Peyer's patch (tissue), 4 donors: ENCODE measurements around the gene AK9. TPM values are rescaled to one million over a fixed set of nuclear protein-coding genes. Genes with fewer than 3 reads are reported as not detected.
"Not testable (repeated sequence)": the region's sequence is repeated elsewhere in the genome, so short reads cannot be mapped to it uniquely, and the experiment has no call there.

Experiments used
- DNase-seq, 3 donors: peaks; one replicate each; pipeline ENCODE4 v3.0.0-alpha.2; 2017 to 2019
- H3K27ac ChIP-seq, 4 donors: fragments of 200-600 bp; sonication (generic); one replicate each; pipeline ENCODE4 v1.5.1; 2016 to 2019
- H3K27me3 ChIP-seq, 2 donors: fragments of 200-600 bp; sonication (generic); one replicate each; pipeline ENCODE4 v1.5.1; 2019
- H3K36me3 ChIP-seq, 3 donors: fragments of 200-600 bp; sonication (generic); one replicate each; pipeline ENCODE4 v1.5.1; 2016 to 2019
- H3K4me1 ChIP-seq, 4 donors: fragments of 200-600 bp; sonication (generic); one replicate each; pipeline ENCODE4 v1.5.1; 2016 to 2019
- H3K4me3 ChIP-seq, 4 donors: fragments of 200-600 bp; sonication (generic); 1 replicate in 3 of 4; 2 replicates in 1 of 4; pipeline ENCODE4 v1.5.1; 2016 to 2019; ENCODE audit warnings: mild to moderate bottlenecking in 1 of 4
- H3K9me3 ChIP-seq, 4 donors: fragments of 200-600 bp; sonication (generic); one replicate each; pipeline ENCODE4 v1.5.1; 2016 to 2019; ENCODE audit warnings: mild to moderate bottlenecking in 1 of 4
- POLR2A ChIP-seq, 2 donors: fragments of 450-650 bp; IDR thresholded peaks; one replicate each; pipeline ENCODE4 v1.5.1; 2017; ENCODE audit warnings: antibody characterized with exemption in 2 of 2, mild to moderate bottlenecking in 2 of 2, moderate library complexity in 2 of 2
- total RNA-seq, 4 donors: library from RNA; depleted of rRNA; stranded (reverse); fragments of >200 nt; gene quantifications; one replicate each; pipeline ENCODE4 v1.1.0, GENCODE V29; 2016
- TF ChIP-seq, protein P1 (sequence below), 6 experiments: fragments of 450-650 bp in 4 of 6; fragments of 200-600 bp in 2 of 6; sonication (generic) in 1 of 6; IDR thresholded peaks; one replicate each; pipeline ENCODE4 v1.5.1; 2017 to 2019; ENCODE audit warnings: antibody characterized with exemption in 6 of 6, mild to moderate bottlenecking in 3 of 6, moderate library complexity in 1 of 6

AK9 gene
- total RNA-seq, 4 donors from 2014 or later, result 7.9 to 66.0 (median 9.7) TPM

DNA sequence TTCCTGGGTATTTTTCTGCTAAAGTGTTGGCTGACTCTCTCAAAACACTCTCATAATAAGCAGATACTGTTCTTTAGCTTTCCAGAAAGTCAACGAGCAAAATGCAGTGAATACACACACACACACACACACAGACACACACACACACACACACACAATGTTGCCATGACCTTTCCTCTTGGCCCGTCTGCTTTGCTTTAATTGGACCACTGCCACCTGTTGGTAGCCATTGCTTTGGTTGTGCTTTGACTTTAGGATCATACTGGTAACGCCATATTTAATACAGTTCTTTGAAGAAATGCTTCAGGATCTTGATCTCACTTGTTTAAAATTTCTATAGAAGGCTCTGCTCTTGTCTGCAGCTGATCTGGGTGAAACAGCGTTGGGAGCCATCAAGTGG, 4.5 kb upstream of the AK9 start:
- no peaks in the 10 kb centered on the region for H3K9me3 ChIP-seq
- H3K4me1 ChIP-seq, result peaks cover 0 to 16% (median 2%) of the 10 kb centered on the region in 4 donors
- H3K36me3 ChIP-seq, result no peaks in the 10 kb centered on the region
- H3K4me3 ChIP-seq, result no peak overlapping the region
- H3K27me3 ChIP-seq, result no peaks in the 10 kb centered on the region
- DNase-seq, result no peak
- H3K27ac ChIP-seq, result no peak overlapping the region
- TF ChIP-seq, protein P1, sequence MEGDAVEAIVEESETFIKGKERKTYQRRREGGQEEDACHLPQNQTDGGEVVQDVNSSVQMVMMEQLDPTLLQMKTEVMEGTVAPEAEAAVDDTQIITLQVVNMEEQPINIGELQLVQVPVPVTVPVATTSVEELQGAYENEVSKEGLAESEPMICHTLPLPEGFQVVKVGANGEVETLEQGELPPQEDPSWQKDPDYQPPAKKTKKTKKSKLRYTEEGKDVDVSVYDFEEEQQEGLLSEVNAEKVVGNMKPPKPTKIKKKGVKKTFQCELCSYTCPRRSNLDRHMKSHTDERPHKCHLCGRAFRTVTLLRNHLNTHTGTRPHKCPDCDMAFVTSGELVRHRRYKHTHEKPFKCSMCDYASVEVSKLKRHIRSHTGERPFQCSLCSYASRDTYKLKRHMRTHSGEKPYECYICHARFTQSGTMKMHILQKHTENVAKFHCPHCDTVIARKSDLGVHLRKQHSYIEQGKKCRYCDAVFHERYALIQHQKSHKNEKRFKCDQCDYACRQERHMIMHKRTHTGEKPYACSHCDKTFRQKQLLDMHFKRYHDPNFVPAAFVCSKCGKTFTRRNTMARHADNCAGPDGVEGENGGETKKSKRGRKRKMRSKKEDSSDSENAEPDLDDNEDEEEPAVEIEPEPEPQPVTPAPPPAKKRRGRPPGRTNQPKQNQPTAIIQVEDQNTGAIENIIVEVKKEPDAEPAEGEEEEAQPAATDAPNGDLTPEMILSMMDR (IDR thresholded peaks at IDR 0.05), result peak in 3 of 6 experiments; percentile 4 to 21 (median 20)
- TF ChIP-seq POLR2A (IDR thresholded peaks at IDR 0.05), result no peak

DNA sequence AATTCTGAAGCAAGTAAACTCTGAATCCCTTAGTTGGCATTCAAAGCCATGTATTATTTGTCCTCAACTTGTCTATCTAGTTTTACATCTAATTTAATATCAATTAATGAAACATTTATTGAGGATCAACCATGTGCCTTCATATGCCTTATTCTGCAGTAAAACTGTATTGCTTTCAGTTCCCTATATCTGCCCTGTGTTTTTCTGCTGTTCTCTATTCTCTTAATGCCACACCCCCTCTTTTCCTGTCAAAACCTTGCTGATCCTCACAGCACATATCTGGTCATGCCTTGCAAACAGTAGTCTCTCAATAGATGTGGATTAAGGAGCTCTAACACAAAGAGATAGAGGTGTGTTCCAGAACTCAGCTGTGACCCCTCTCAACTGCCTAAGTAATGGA, 2.1 kb upstream of the AK9 start:
- no peaks in the 10 kb centered on the region for H3K36me3 ChIP-seq
- no peak overlapping the region for H3K4me3 ChIP-seq
- H3K27me3 ChIP-seq, result no peaks in the 10 kb centered on the region
- peaks cover 0 to 16% (median 2%) of the 10 kb centered on the region in 4 donors for H3K4me1 ChIP-seq
- no peak for DNase-seq
- H3K27ac ChIP-seq, result peak overlapping the region in 1 of 4 donors; percentile 55
- TF ChIP-seq POLR2A (IDR thresholded peaks at IDR 0.05), result no peak
- TF ChIP-seq, protein P1 (IDR thresholded peaks at IDR 0.05), result no peak
- H3K9me3 ChIP-seq, result no peaks in the 10 kb centered on the region

DNA sequence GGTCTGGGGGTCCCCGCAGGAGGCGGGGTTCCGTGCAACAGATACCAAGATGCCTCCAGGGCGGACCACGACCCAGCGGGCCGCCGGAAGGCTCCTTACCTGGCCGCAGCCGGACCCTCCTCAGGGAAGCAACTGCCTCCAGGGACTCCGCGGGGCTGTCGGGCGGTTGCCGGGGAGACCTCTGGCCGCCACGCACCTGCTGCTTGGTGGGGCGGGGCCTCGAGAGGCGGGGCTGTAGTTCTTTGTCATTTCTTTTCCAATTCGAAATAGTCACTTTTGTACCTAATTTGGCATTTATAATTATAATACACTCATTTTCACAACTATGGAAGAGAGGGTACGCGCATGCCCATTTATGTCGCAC, 647 bp downstream of the AK9 start:
- no peaks in the 10 kb centered on the region for H3K36me3 ChIP-seq
- TF ChIP-seq, protein P1 (IDR thresholded peaks at IDR 0.05), result no peak
- no peak for TF ChIP-seq POLR2A (IDR thresholded peaks at IDR 0.05)
- no peaks in the 10 kb centered on the region for H3K27me3 ChIP-seq
- no peaks in the 10 kb centered on the region for H3K9me3 ChIP-seq
- peak; percentile 78 to 88 (median 84) for DNase-seq
- H3K4me3 ChIP-seq, result peak overlapping the region; percentile 69 to 91 (median 88)
- peak overlapping the region; percentile 81 to 90 (median 83) for H3K27ac ChIP-seq
- peaks cover 0 to 16% (median 2%) of the 10 kb centered on the region in 4 donors for H3K4me1 ChIP-seq

DNA sequence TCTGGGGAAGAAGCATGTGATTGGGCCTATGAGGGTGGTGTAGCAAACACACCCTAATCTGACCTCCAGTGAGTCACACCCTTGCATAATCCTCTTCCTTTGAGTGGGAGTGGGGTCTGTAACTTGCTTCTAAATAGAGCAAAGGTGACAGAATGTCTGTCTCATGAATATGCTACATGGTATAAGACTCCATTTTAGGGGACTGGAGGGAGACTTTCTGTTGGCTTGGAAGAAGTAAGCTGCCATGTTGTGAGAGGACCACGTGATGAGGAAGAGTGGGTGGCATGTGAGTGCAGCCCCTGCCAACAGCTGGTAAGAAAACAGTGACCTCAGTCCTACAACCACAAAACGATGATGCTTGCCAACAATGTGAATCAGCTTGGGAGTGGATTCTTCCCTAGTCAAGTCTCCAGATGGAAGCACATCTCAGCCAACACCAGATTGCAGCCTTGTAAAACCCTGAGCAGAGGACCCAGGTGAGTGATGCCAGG, 3.7 kb downstream of the AK9 start:
- peaks cover 0 to 8% (median 0%) of the 10 kb centered on the region in 4 donors for H3K4me1 ChIP-seq
- TF ChIP-seq, protein P1 (IDR thresholded peaks at IDR 0.05), result no peak
- TF ChIP-seq POLR2A (IDR thresholded peaks at IDR 0.05), result no peak
- no peaks in the 10 kb centered on the region for H3K27me3 ChIP-seq
- H3K36me3 ChIP-seq, result no peaks in the 10 kb centered on the region
- no peak overlapping the region for H3K27ac ChIP-seq
- no peaks in the 10 kb centered on the region for H3K9me3 ChIP-seq
- DNase-seq, result no peak
- H3K4me3 ChIP-seq, result no peak overlapping the region

DNA sequence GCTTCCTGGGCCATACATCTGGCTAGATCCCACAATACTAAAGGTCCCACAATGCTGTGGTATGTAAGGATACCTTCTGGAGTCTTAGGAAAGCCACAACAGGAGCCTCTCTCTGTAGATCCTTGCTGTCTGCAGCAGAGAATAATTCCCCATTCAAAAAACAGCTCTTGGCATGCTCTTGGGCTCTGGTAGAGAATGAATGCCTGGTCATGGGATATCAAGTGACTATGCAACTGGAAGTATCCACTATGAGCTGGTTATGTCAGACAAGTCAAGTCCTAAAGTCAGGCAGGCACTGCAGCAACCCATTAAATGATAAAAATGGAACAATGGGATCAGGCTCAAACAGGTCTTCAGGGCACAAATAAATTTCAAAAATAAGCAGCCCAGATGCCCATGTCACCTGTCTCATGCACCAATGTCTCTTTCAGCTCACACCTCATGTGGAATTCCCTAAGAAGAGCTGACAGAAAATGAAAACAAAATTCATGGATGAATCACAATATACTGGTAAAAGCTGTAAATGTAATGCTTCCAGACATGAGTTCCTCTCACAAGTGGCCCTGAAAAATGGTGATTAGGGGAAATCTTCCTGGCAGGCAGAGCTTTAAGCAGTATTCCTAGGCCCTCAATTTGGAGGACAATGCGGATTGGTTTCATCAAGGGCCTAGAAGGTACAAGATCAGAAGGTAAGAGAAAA, 4.3 kb downstream of the AK9 start:
- H3K4me1 ChIP-seq, result peaks cover 0 to 2% (median 0%) of the 10 kb centered on the region in 4 donors
- H3K27me3 ChIP-seq, result no peaks in the 10 kb centered on the region
- no peak overlapping the region for H3K27ac ChIP-seq
- no peaks in the 10 kb centered on the region for H3K9me3 ChIP-seq
- no peaks in the 10 kb centered on the region for H3K36me3 ChIP-seq
- TF ChIP-seq POLR2A (IDR thresholded peaks at IDR 0.05), result no peak
- TF ChIP-seq, protein P1 (IDR thresholded peaks at IDR 0.05), result no peak
- no peak for DNase-seq
- H3K4me3 ChIP-seq, result no peak overlapping the region

DNA sequence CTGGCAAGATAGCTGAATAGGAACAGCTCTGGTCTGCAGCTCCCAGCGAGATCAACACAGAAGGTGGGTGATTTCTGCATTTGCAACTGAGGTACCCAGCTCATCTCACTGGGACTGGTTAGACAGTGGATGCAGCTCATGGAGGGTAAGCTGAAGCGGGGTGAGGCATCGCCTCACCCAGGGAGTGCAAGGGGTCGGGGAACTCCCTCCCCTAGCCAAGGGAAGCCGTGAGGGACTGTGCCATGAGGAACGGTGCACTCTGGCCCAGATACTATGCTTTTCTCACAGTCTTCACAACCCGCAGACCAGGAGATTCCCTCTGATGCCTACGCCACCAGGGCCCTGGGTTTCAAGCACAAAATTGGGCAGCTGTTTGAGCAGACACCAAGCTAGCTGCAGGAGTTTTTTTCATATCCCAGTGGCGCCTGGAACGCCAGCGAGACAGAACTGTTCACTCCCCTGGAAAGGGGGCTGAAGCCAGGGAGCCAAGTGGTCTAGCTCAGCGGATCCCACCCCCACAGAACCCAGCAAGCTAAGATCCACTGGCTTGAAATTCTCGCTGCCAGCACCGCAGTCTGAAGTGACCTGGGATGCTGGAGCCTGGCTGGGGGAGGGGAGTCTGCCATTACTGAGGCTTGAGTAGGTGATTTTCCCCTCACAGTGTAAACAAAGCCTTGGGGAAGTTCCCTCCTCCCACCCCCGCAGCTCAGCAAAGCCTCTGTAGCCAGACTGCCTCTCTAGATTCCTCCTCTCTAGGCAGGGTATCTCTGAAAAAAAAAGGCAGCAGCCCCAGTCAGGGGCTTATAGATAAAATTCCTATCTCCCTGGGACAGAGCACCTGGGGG, 12.1 kb downstream of the AK9 start:
- H3K9me3 ChIP-seq, H3K4me3 ChIP-seq, H3K4me1 ChIP-seq, H3K36me3 ChIP-seq, H3K27me3 ChIP-seq, DNase-seq, H3K27ac ChIP-seq: not testable (repeated sequence)
